ENCODE data around the gene YPEL2. TPM values are rescaled to one million over a fixed set of nuclear protein-coding genes. Genes with fewer than 3 reads are reported as not detected.
A peak's percentile ranks its signal among the peaks of the same experiment; 100 is the strongest.

YPEL2 gene
- total and polyA plus RNA-seq, 3 experiments from 2014 or later, result 6.7 to 21.0 (median 7.6) TPM

DNA sequence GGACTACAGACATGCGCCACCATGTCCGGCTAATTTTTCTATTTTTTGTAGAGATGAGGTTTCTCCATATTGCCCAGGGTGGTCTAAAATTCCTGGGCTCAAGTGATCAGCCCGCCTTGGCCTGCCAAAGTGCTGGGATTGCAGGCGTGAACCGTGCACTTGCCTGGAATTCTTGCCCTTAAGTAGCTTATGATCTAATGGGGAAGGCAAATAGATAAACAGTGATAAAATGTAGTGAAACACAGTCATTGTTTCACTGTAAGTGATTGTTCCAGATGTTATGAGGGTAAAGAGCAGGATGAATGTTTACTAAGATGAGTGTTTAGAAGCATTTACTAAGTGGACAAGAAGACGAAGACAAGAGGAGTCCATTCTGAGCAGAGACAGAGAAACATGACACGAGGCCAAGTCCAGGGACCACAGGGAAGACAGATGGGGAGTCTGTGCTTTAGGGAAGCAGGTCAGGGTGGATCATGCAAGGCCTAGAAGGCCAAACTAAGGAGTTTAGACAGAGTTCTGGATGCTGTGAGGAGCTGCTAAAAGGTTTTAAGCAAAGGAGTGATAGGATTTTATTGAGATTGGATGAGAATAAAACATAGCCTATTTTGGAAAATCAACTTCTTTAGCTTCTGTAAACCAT lies 36.9 kb downstream of the YPEL2 start:
- peaks cover 0 to 5% (median 5%) of the 10 kb centered on the region in 3 donors for H3K36me3 Mint-ChIP-seq
- peaks cover 73 to 90% (median 80%) of the 10 kb centered on the region in 3 donors for H3K4me1 Mint-ChIP-seq
- ChIA-PET CTCF (no interaction called here), POLR2A (no interaction called here)
- peaks cover 79% of the 10 kb centered on the region for H3K4me1 ChIP-seq (ENCODE audit: insufficient read depth, low read length)
- H3K27ac Mint-ChIP-seq, result peak overlapping the region in 4 of 8 donors; percentile 3 to 27 (median 16)
- no peaks in the 10 kb centered on the region for H3K27me3 Mint-ChIP-seq
- H3K9me3 Mint-ChIP-seq, result no peaks in the 10 kb centered on the region
- no peak overlapping the region for H3K4me3 Mint-ChIP-seq
- H3K9me3 ChIP-seq (ENCODE audit: low read length), result no peaks in the 10 kb centered on the region
- no peaks in the 10 kb centered on the region for H3K27me3 ChIP-seq (ENCODE audit: insufficient read depth, low read length, poor library complexity, severe bottlenecking)
- H3K27ac ChIP-seq (ENCODE audit: low read depth, low read length), result no peak overlapping the region
- no peak overlapping the region for H3K4me3 ChIP-seq (ENCODE audit: low read length)
- H3K36me3 ChIP-seq (ENCODE audit: insufficient read depth, low read length), result no peaks in the 10 kb centered on the region
- no peak for DNase-seq

DNA sequence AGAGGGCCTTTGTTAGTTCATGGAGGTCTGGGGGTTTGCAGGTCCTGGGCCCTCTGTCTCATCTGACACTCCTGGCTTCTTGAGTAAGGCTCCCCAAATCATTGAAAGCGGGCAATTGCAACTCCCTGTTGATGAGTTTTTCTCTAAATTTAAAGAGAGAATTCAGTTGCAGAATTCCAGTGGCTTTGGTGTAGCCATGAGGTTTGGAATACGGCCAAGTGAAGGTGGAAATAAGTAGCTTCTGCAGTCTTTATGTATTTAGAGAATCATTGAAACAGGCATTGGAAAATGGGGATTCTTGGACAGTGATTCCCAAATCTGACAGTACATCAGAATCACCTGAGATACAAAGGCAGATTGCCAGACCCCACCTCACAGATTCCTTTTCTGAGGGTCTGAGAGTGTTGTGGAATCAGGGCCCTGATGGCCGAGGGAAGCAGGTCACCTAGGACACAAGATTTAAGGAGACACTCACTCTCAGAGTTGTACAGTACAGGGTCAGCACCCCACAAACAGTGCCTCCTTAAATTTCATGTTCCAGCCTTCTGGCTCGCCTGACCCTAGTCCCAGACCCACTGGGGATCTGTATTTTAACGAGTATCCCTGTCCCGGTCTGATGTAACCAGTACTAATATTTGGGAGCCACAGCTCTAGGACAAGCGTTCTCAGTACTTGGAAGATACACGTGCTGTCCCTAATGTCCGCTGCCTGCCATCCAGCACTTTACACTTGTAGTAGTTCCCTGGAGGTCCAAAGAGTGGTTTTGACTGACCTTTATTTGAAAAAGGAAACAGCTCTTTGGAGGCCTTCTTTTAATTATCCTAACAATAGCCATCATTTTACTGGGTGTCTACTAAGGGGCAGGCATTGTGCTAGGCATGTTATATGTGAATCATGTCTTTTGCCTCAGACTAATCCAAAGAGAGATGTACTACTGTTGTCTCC lies 37.8 kb downstream of the YPEL2 start:
- Histone ChIP-seq H3K36me3 (ENCODE audit: insufficient read depth, low read length) (no peaks in the 10 kb centered on the region), H3K4me3 (ENCODE audit: low read length) (no peak overlapping the region), H3K9me3 (ENCODE audit: low read length) (no peaks in the 10 kb centered on the region), H3K27me3 (ENCODE audit: insufficient read depth, low read length, poor library complexity, severe bottlenecking) (no peaks in the 10 kb centered on the region), H3K4me1 (ENCODE audit: insufficient read depth, low read length) (peaks cover 79% of the 10 kb centered on the region), H3K27ac (ENCODE audit: low read depth, low read length) (no peak overlapping the region)
- no peak overlapping the region for H3K4me3 Mint-ChIP-seq
- ChIA-PET POLR2A (no interaction called here), CTCF (interaction anchor here (0.8 kb wide), 1 partner anchor 37 kb away, joined by 3 read pairs; no protein-coding TSS in a partner anchor)
- no peaks in the 10 kb centered on the region for H3K27me3 Mint-ChIP-seq
- no peaks in the 10 kb centered on the region for H3K9me3 Mint-ChIP-seq
- peak overlapping the region in 1 of 8 donors; percentile 23 for H3K27ac Mint-ChIP-seq
- DNase-seq, result no peak
- peaks cover 73 to 90% (median 80%) of the 10 kb centered on the region in 3 donors for H3K4me1 Mint-ChIP-seq
- H3K36me3 Mint-ChIP-seq, result peaks cover 0 to 2% (median under 1%) of the 10 kb centered on the region in 3 donors

DNA sequence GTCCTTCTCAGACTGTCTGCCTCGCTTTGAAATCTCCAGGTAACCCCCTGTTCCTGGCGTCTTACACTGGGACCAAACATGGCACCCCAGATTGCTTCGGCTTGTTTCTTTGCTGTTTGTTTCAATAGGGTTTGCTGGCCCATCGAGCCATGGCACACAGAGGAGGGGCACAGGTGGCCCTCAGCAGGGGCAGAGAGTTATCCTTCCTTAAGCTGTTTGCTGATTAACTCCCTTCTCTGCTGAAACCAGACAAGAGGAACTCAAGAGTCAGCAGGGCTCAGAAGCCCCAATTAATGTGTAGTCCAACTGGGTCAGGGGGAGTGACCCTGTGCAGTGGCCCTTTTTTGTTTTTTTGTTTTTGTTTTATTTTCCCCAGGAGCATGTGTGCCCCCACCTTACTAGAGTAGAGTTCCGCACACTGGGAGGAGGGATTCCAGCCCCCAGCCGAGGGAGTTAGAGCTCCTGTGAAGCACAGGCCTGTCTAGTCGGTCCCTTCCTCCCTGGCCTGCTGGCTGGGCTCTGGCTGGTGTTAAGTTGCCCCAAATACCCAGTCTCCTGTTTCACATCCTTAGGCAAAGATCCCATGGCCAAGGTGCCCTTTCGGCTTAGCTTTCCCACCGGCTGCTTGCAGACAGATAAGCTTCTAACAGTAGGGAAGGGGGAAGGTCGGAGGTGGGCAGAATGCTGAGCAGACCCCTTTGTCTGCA lies 39.3 kb downstream of the YPEL2 start:
- H3K36me3 ChIP-seq (ENCODE audit: insufficient read depth, low read length), result no peaks in the 10 kb centered on the region
- peaks cover 0 to 4% (median 2%) of the 10 kb centered on the region in 3 donors for H3K36me3 Mint-ChIP-seq
- peak overlapping the region in 1 of 7 donors; percentile 30 for H3K4me3 Mint-ChIP-seq
- no peaks in the 10 kb centered on the region for H3K9me3 ChIP-seq (ENCODE audit: low read length)
- CTCF ChIA-PET, result interaction anchor here (1.0 kb wide), 1 partner anchor 41 kb away, joined by 3 read pairs; no protein-coding TSS in a partner anchor
- no peak for DNase-seq
- H3K9me3 Mint-ChIP-seq, result no peaks in the 10 kb centered on the region
- peaks cover 74 to 93% (median 83%) of the 10 kb centered on the region in 3 donors for H3K4me1 Mint-ChIP-seq
- H3K4me1 ChIP-seq (ENCODE audit: insufficient read depth, low read length), result peaks cover 73% of the 10 kb centered on the region
- H3K27ac Mint-ChIP-seq, result peak overlapping the region in 3 of 8 donors; percentile 29 to 74 (median 52)
- H3K27me3 Mint-ChIP-seq, result no peaks in the 10 kb centered on the region
- no peak overlapping the region for H3K27ac ChIP-seq (ENCODE audit: low read depth, low read length)
- POLR2A ChIA-PET, result no interaction called here
- no peaks in the 10 kb centered on the region for H3K27me3 ChIP-seq (ENCODE audit: insufficient read depth, low read length, poor library complexity, severe bottlenecking)
- no peak overlapping the region for H3K4me3 ChIP-seq (ENCODE audit: low read length)

DNA sequence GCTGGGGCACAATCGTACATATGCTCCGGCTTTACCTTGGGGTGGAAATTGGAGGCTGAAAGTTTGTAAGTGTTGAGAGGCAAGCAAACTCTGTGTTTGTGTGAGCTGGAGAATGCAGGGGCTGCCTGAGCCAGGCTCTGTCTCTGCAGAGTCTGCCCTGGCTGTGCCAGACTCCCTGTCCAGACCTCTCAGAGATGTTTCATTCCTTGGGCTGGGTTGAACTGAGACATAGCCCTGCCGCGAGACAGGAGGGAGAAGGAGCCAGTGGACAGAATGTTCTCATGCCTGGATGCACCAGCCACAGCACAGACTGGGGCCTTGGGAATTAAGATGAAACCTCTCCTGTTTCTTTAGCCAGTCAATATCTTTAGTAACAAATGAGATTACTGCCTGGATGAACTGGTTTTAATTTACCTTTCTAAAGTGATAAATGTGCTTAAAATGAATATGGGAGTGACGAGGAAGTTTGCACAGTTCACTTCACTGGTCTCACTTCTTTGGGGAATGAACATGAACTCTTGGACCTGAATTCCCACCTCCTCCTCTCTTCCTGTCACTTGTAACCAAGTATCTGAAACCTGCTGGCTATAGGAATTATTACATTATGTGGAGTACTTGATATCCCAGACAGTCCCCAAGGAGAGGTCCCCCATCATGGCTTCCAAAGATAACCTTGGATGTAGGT lies 40.1 kb downstream of the YPEL2 start:
- DNase-seq, result no peak
- Histone ChIP-seq H3K27me3 (ENCODE audit: insufficient read depth, low read length, poor library complexity, severe bottlenecking) (no peaks in the 10 kb centered on the region), H3K4me3 (ENCODE audit: low read length) (no peak overlapping the region), H3K9me3 (ENCODE audit: low read length) (no peaks in the 10 kb centered on the region), H3K36me3 (ENCODE audit: insufficient read depth, low read length) (no peaks in the 10 kb centered on the region), H3K4me1 (ENCODE audit: insufficient read depth, low read length) (peaks cover 65% of the 10 kb centered on the region), H3K27ac (ENCODE audit: low read depth, low read length) (no peak overlapping the region)
- CTCF ChIA-PET, result no interaction called here
- Mint-ChIP-seq H3K4me3 (peak overlapping the region in 2 of 7 donors; percentile 11 to 71), H3K4me1 (peaks cover 74 to 93% (median 83%) of the 10 kb centered on the region in 3 donors), H3K27me3 (no peaks in the 10 kb centered on the region), H3K36me3 (peaks cover 0 to 4% (median 2%) of the 10 kb centered on the region in 3 donors), H3K9me3 (no peaks in the 10 kb centered on the region), H3K27ac (peak overlapping the region in 6 of 8 donors; percentile 2 to 75 (median 52))
- POLR2A ChIA-PET, result no interaction called here

DNA sequence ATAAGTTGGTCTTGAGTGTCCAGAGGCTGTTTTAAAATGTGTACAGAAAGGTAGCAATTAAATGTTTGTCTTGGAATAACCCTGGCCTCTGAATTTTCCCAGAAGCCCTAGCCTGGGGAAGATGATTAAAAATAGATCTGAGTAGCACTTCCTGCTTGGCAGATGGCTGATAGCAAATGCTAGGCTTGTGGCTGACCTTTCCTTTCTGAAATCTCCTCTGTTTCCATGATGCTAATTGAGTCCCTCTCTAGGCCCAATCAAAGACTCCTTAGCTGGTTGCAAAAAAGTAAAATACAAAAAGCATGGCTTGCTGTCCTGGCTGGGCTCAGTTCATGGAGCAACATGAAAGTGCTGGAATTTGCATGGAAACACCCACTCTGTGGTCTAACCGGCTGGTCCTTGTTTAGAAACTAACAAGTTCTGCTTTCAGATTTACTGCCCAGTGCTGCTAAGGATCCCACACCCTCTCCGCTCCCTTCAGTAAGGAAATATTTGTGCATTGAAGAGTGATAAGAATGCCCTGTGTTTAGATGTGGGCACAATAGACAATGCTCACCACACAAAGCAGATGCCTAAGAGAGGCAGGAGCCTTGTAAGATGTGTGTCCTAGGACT lies 40.8 kb downstream of the YPEL2 start:
- Histone ChIP-seq H3K4me1 (ENCODE audit: insufficient read depth, low read length) (peaks cover 58% of the 10 kb centered on the region), H3K27me3 (ENCODE audit: insufficient read depth, low read length, poor library complexity, severe bottlenecking) (no peaks in the 10 kb centered on the region), H3K9me3 (ENCODE audit: low read length) (no peaks in the 10 kb centered on the region), H3K36me3 (ENCODE audit: insufficient read depth, low read length) (no peaks in the 10 kb centered on the region), H3K4me3 (ENCODE audit: low read length) (no peak overlapping the region), H3K27ac (ENCODE audit: low read depth, low read length) (no peak overlapping the region)
- Mint-ChIP-seq H3K4me1 (peaks cover 69 to 88% (median 77%) of the 10 kb centered on the region in 3 donors), H3K9me3 (no peaks in the 10 kb centered on the region), H3K36me3 (peaks cover 0 to 4% (median 2%) of the 10 kb centered on the region in 3 donors), H3K4me3 (peak overlapping the region in 3 of 7 donors; percentile 11 to 32 (median 19)), H3K27ac (peak overlapping the region in 7 of 8 donors; percentile 2 to 81 (median 55)), H3K27me3 (no peaks in the 10 kb centered on the region)
- CTCF ChIA-PET, result no interaction called here
- POLR2A ChIA-PET, result no interaction called here
- no peak for DNase-seq

DNA sequence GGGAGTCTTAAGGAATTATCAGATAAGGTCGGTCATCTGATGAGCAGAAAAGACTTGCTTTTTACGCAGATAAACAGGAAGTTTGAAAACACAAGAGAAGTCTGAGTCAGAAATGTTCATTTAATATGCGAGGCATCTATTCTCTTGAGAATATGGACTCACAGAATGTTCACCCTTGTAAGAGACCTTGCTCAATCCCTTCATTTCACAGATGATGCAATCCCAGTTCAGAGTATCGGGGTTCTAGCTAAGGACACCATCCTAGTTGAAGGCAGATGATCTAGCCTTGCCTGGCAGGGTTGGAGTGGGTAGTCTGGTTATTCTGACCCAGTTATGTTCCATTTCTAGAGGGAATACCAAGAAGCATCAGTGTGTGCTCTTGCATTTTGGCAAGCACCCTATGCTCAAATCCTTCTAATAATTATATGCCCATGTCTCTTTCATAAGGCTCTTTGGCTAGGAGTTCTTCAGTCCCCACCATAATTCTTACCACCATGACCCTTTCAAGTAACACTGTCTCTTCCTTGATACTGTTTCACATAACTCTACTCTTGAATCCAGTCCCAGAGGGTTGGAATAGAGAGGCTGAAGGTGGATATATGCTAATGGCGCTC lies 42.5 kb downstream of the YPEL2 start:
- Histone ChIP-seq H3K27me3 (ENCODE audit: insufficient read depth, low read length, poor library complexity, severe bottlenecking) (no peaks in the 10 kb centered on the region), H3K4me1 (ENCODE audit: insufficient read depth, low read length) (peaks cover 48% of the 10 kb centered on the region), H3K9me3 (ENCODE audit: low read length) (no peaks in the 10 kb centered on the region), H3K27ac (ENCODE audit: low read depth, low read length) (no peak overlapping the region), H3K4me3 (ENCODE audit: low read length) (no peak overlapping the region), H3K36me3 (ENCODE audit: insufficient read depth, low read length) (no peaks in the 10 kb centered on the region)
- H3K27ac Mint-ChIP-seq, result peak overlapping the region; percentile 28 to 88 (median 72)
- no peaks in the 10 kb centered on the region for H3K27me3 Mint-ChIP-seq
- H3K4me3 Mint-ChIP-seq, result peak overlapping the region in 4 of 7 donors; percentile 30 to 57 (median 48)
- H3K9me3 Mint-ChIP-seq, result no peaks in the 10 kb centered on the region
- no peak for DNase-seq
- ChIA-PET CTCF (interaction anchor here (1.0 kb wide), 1 partner anchor 44 kb away, joined by 4 read pairs; no protein-coding TSS in a partner anchor), POLR2A (no interaction called here)
- H3K36me3 Mint-ChIP-seq, result peaks cover 0 to 4% (median 4%) of the 10 kb centered on the region in 3 donors
- peaks cover 61 to 85% (median 73%) of the 10 kb centered on the region in 3 donors for H3K4me1 Mint-ChIP-seq

DNA sequence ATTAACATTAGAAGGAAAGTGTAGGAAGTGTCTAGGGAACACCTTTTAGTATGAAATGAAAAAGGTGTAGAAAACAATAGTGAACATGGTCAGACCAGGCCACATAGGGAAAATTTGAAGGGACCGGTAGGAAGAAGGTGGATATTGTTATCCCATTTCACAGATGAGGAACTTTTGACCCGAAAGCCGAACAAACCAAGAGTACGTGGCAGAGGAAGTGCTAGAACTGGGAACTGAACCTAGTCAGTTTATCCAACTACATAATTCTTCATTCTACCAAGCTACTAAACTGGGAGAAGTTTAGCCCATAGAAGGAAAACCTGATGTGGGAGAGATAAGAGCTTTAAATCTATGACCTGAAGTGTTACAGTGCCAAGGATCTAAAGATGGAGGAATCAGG lies 43.2 kb downstream of the YPEL2 start:
- Mint-ChIP-seq H3K27ac (peak overlapping the region in 6 of 8 donors; percentile 28 to 88 (median 79)), H3K27me3 (no peaks in the 10 kb centered on the region)
- peaks cover 46% of the 10 kb centered on the region for H3K4me1 ChIP-seq (ENCODE audit: insufficient read depth, low read length)

More for the DNA sequence above, 43.2 kb downstream of the YPEL2 start:
- H3K4me1 Mint-ChIP-seq, result peaks cover 62 to 85% (median 79%) of the 10 kb centered on the region in 3 donors
- H3K27ac ChIP-seq (ENCODE audit: low read depth, low read length), result no peak overlapping the region
- CTCF ChIA-PET, result no interaction called here
- no peaks in the 10 kb centered on the region for H3K36me3 ChIP-seq (ENCODE audit: insufficient read depth, low read length)
- peaks cover 0 to 6% (median 4%) of the 10 kb centered on the region in 3 donors for H3K36me3 Mint-ChIP-seq
- no peaks in the 10 kb centered on the region for H3K27me3 ChIP-seq (ENCODE audit: insufficient read depth, low read length, poor library complexity, severe bottlenecking)
- no peaks in the 10 kb centered on the region for H3K9me3 Mint-ChIP-seq
- no peaks in the 10 kb centered on the region for H3K9me3 ChIP-seq (ENCODE audit: low read length)
- peak overlapping the region in 1 of 7 donors; percentile 57 for H3K4me3 Mint-ChIP-seq
- POLR2A ChIA-PET, result no interaction called here
- H3K4me3 ChIP-seq (ENCODE audit: low read length), result no peak overlapping the region
- no peak for DNase-seq

Data from CD8-positive, alpha-beta memory T cell (primary cell).